Activated B cell treated with CpG ODN at 0.5 μM for 24 hours (primary cell): ENCODE measurements around the gene HDAC4. TPM values are rescaled to one million over a fixed set of nuclear protein-coding genes. Genes with fewer than 3 reads are reported as not detected.
A peak's percentile ranks its signal among the peaks of the same experiment; 100 is the strongest.

Source experiments
- ATAC-seq: fragments of 200-7000 bp; cut with Tn5 transposase; one replicate; pipeline ENCODE4 v1.10.0; 2021; ENCODE audit warnings: low read depth, mild to moderate bottlenecking, moderate library complexity
- CTCF ChIA-PET: fragments of 350-600 bp; sonication (Branson Sonifier 250); formaldehyde crosslinking; loops from one replicate; lab custom pipeline; 2021; ENCODE audit warnings: antibody characterized with exemption; lab: Charles Lee
- POLR2A ChIA-PET: fragments of 350-600 bp; sonication (Branson Sonifier 250); formaldehyde crosslinking; loops from one replicate; lab custom pipeline; 2021; ENCODE audit warnings: antibody characterized with exemption; lab: Charles Lee
- DNase-seq: peaks from one replicate; pipeline ENCODE4 v3.0.0; 2022
- H3K27ac Mint-ChIP-seq: one replicate; pipeline ENCODE4 v1.8.0; 2020; ENCODE audit warnings: mixed read lengths
- H3K27me3 Mint-ChIP-seq: one replicate; pipeline ENCODE4 v1.8.0; 2021; ENCODE audit warnings: mixed read lengths
- H3K36me3 Mint-ChIP-seq: one replicate; pipeline ENCODE4 v1.8.0; 2021; ENCODE audit warnings: low read depth, mixed read lengths
- H3K4me1 Mint-ChIP-seq: one replicate; pipeline ENCODE4 v1.8.0; 2021; ENCODE audit warnings: mixed read lengths
- H3K4me3 Mint-ChIP-seq: one replicate; pipeline ENCODE4 v1.8.0; 2020; ENCODE audit warnings: mild to moderate bottlenecking, mixed read lengths
- H3K9me3 Mint-ChIP-seq: one replicate; pipeline ENCODE4 v1.8.0; 2020; ENCODE audit warnings: mixed read lengths
- intact Hi-C: fragments of 100-400 bp; cut with micrococcal nuclease; formaldehyde crosslinking; loops from one replicate; pipeline ENCODE4 v1.15.1; 2024
- total RNA-seq: library from RNA; stranded (reverse); gene quantifications from 2 replicates; pipeline ENCODE4 v1.2.3, GENCODE V29; 2022
- TF ChIP-seq, protein P1 (sequence below): fragments of 200-600 bp; IDR thresholded peaks from one replicate; pipeline ENCODE4 v1.8.0; 2022; ENCODE audit warnings: antibody characterized with exemption, mild to moderate bottlenecking

HDAC4 gene
- total RNA-seq, 1 donor from 2014 or later, result 31.9 TPM

DNA sequence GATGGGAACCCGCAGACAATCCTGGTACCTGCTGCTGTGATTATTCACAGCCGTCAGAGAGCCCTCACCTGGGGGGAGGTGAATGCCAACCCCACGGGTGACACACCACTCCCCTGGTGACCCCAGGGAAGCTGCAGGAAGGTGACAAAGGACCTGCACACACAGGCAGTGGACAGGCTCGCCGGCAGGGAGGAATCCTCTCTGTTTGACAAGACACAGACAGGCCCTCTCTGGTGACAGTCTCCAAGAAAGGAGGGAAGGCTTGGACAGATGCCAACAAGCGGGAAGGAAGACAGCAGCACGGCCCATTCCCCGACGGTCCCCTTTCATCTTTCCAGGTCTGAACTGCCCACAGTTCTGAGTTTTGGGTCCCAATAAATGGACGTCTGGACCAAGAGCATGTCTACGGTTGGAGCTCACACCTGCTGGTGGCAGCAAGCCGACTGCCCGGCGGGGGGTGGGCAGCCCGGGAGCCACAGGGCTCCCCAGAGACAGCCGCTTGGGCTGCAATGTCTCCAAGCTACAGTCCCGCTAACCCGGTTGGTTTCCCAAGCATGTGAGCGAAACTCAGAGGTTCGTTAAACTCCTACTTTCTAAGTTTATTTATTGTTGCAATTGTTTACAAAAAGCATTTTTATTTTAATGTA, 31.8 kb downstream of the HDAC4 start:
- intact Hi-C loops, result loop anchor here (1.0 to 5.0 kb wide), 9 partner anchors 12 to 102 kb away; partner anchors contain the start of gene HDAC4
- ATAC-seq (peak; percentile 32), DNase-seq (no peak)
- Mint-ChIP-seq H3K27ac (peak overlapping the region; percentile 89), H3K4me3 (peak overlapping the region; percentile 40), H3K4me1 (peaks cover 8% of the 10 kb centered on the region), H3K27me3 (no peaks in the 10 kb centered on the region), H3K9me3 (no peaks in the 10 kb centered on the region), H3K36me3 (no peaks in the 10 kb centered on the region)
- TF ChIP-seq, protein P1, sequence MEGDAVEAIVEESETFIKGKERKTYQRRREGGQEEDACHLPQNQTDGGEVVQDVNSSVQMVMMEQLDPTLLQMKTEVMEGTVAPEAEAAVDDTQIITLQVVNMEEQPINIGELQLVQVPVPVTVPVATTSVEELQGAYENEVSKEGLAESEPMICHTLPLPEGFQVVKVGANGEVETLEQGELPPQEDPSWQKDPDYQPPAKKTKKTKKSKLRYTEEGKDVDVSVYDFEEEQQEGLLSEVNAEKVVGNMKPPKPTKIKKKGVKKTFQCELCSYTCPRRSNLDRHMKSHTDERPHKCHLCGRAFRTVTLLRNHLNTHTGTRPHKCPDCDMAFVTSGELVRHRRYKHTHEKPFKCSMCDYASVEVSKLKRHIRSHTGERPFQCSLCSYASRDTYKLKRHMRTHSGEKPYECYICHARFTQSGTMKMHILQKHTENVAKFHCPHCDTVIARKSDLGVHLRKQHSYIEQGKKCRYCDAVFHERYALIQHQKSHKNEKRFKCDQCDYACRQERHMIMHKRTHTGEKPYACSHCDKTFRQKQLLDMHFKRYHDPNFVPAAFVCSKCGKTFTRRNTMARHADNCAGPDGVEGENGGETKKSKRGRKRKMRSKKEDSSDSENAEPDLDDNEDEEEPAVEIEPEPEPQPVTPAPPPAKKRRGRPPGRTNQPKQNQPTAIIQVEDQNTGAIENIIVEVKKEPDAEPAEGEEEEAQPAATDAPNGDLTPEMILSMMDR, result no peak
- POLR2A ChIA-PET, result interaction anchor here (0.6 to 4.1 kb wide), 10 partner anchors 11 to 102 kb away, joined by 3 to 75 read pairs (median 4); partner anchors contain the start of gene HDAC4
- CTCF ChIA-PET, result interaction anchor here (1.0 to 1.6 kb wide), 6 partner anchors 9 to 101 kb away, joined by 3 to 17 read pairs (median 3); partner anchors contain the start of gene HDAC4

DNA sequence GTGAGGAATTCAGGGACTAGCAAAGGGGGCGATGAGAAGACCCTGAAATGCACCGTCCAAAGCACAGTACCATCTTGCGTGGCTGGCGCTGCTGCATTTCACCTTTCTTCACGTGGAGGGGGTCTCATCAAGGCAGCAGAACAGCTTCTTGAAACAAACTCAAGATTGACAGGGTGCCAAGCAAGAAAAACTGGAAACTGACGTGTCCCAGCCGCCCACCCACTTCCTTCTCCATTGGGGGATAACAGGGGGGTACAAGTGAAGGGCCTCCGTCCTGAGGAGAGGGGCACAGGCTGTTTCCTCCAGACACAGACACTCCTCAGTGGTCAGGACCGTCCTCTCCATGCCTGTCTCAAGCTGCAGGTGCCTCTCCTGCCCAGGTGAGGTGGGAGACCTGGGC, 32.5 kb downstream of the HDAC4 start:
- Mint-ChIP-seq H3K27ac (no peak overlapping the region), H3K9me3 (no peaks in the 10 kb centered on the region), H3K4me1 (peaks cover 8% of the 10 kb centered on the region), H3K27me3 (no peaks in the 10 kb centered on the region), H3K36me3 (no peaks in the 10 kb centered on the region), H3K4me3 (no peak overlapping the region)
- ChIA-PET POLR2A (interaction anchor here (1.0 to 4.1 kb wide), 3 partner anchors 12 to 74 kb away, joined by 3 to 75 read pairs (median 58); partner anchors contain the start of gene HDAC4), CTCF (no interaction called here)
- TF ChIP-seq, protein P1, result no peak
- no peak for DNase-seq
- intact Hi-C loops, result loop anchor here (2.0 to 5.0 kb wide), 2 partner anchors 14 to 41 kb away; no protein-coding TSS in a partner anchor
- no peak for ATAC-seq

DNA sequence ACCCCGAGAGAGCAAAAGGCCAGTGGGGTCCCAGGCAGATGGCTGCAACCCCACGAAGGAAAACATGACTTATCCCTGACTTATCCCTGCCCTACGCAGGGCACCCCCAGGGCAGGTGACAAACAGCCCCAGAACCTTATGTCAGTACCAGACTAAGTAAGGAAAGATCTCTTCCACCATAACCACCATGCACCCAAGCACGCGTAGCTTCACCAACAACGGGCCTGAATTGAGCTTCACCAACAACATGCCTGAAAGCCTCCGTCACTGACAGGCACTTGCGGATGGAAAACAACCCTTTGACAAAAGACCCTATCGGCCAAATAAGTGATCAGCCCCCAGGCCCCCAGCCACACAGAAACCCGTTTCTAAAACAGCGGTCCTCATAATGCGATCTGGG, 34.1 kb downstream of the HDAC4 start:
- Mint-ChIP-seq H3K27ac (no peak overlapping the region), H3K36me3 (no peaks in the 10 kb centered on the region), H3K4me3 (no peak overlapping the region), H3K27me3 (no peaks in the 10 kb centered on the region), H3K4me1 (peaks cover 8% of the 10 kb centered on the region), H3K9me3 (no peaks in the 10 kb centered on the region)
- CTCF ChIA-PET, result no interaction called here
- ATAC-seq, result no peak
- POLR2A ChIA-PET, result no interaction called here
- intact Hi-C loops, result loop anchor here (5.0 kb wide), 1 partner anchor 39 kb away; no protein-coding TSS in a partner anchor
- TF ChIP-seq, protein P1, result no peak
- no peak for DNase-seq

DNA sequence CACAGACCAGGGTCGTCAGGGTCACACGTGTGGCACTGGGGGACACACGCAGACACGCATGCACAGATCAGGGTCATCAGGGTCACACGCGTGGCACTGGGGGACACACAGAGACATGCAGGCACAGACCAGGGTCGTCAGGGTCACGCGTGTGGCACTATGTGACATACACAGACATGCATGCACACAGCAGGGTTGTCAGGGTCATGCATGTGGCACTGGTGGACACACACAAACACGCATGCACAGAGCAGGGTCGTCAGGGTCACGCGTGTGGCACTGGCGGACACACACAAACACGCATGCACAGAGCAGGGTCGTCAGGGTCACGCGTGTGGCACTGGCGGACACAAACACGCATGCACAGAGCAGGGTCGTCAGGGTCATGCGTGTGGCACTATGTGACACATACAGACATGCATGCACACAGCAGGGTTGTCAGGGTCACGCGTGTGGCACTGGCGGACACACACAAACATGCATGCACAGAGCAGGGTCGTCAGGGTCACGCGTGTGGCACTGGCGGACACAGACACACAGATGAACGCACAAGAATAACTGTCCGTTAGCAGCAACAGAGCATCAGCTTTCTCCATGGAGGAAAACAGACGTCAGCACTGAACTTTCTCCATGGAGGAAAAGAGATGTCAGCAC, 34.9 kb downstream of the HDAC4 start:
- intact Hi-C loops, result loop anchor here (5.0 kb wide), 1 partner anchor 39 kb away; no protein-coding TSS in a partner anchor
- no peaks in the 10 kb centered on the region for H3K27me3 Mint-ChIP-seq
- H3K9me3 Mint-ChIP-seq, result no peaks in the 10 kb centered on the region
- POLR2A ChIA-PET, result no interaction called here
- TF ChIP-seq, protein P1, result no peak
- no peak overlapping the region for H3K4me3 Mint-ChIP-seq
- H3K4me1 Mint-ChIP-seq, result peaks cover 8% of the 10 kb centered on the region
- no peak for ATAC-seq
- no peaks in the 10 kb centered on the region for H3K36me3 Mint-ChIP-seq
- no peak for DNase-seq
- H3K27ac Mint-ChIP-seq, result no peak overlapping the region
- CTCF ChIA-PET, result no interaction called here
